Fibroblast of lung (primary cell): ENCODE results near the gene MRPL52. TPM values are rescaled to one million over a fixed set of nuclear protein-coding genes. Genes with fewer than 3 reads are reported as not detected.
"Not testable (repeated sequence)": the region's sequence is repeated elsewhere in the genome, so short reads cannot be mapped to it uniquely, and the experiment has no call there.

Experiments used
- DNase-seq, 2 donors: peaks; one replicate each; pipeline versions ENCODE4 v3.0.0 to v3.0.0-alpha.2; 2010; ENCODE audit warnings: low read depth in 2 of 2
- H2AFZ ChIP-seq: 2 replicates; pipeline ENCODE4 v1.5.1; 2012; ENCODE audit warnings: low read length, control low read depth, inconsistent platforms
- H3K27ac ChIP-seq: 2 replicates; pipeline ENCODE4 v1.5.1; 2011; ENCODE audit warnings: low read length, control low read depth; ENCODE audit not compliant: insufficient read depth
- H3K27me3 ChIP-seq: 2 replicates; pipeline ENCODE4 v1.5.1; 2011; ENCODE audit warnings: mild to moderate bottlenecking, low read length; ENCODE audit not compliant: control insufficient read depth, insufficient read depth
- H3K36me3 ChIP-seq: 2 replicates; pipeline ENCODE4 v1.5.1; 2011; ENCODE audit warnings: low read length; ENCODE audit not compliant: control insufficient read depth, insufficient read depth
- H3K4me1 ChIP-seq: 2 replicates; pipeline ENCODE4 v1.5.1; 2011; ENCODE audit warnings: low read length; ENCODE audit not compliant: control insufficient read depth, insufficient read depth; ENCODE audit errors: extremely low read depth
- H3K4me2 ChIP-seq: 2 replicates; pipeline ENCODE4 v1.5.1; 2011; ENCODE audit warnings: low read length, control low read depth; ENCODE audit not compliant: insufficient read depth; ENCODE audit errors: extremely low read depth
- H3K4me3 ChIP-seq, 4 experiments: fragments of 200-600 bp in 1 of 4; sonication (generic) in 1 of 4; replicated peaks in 1 of 4; 2 replicates each; pipeline ENCODE4 v1.5.1; 2011 to 2016; ENCODE audit warnings: low read length in 4 of 4, low read depth in 3 of 4, mild to moderate bottlenecking in 3 of 4, control low read depth in 2 of 4, inconsistent platforms in 1 of 4, mixed read lengths in 1 of 4; ENCODE audit not compliant: insufficient read depth in 1 of 4; ENCODE audit errors: control extremely low read depth in 1 of 4
- H3K79me2 ChIP-seq: 2 replicates; pipeline ENCODE4 v1.5.1; 2012; ENCODE audit warnings: mild to moderate bottlenecking, low read length, inconsistent platforms; ENCODE audit not compliant: control insufficient read depth, insufficient read depth
- H3K9ac ChIP-seq: 2 replicates; pipeline ENCODE4 v1.5.1; 2011; ENCODE audit warnings: mild to moderate bottlenecking, low read length, control low read depth; ENCODE audit not compliant: insufficient read depth
- H3K9me3 ChIP-seq: 2 replicates; pipeline ENCODE4 v1.5.1; 2012; ENCODE audit warnings: low read depth, low read length; ENCODE audit not compliant: control insufficient read depth, insufficient read depth
- H4K20me1 ChIP-seq: 2 replicates; pipeline ENCODE4 v1.5.1; 2011; ENCODE audit warnings: low read length; ENCODE audit not compliant: control insufficient read depth, insufficient read depth; ENCODE audit errors: extremely low read depth
- EZH2 ChIP-seq: IDR thresholded peaks from 2 replicates; pipeline ENCODE4 v1.5.1; 2012; ENCODE audit warnings: low read length, control low read depth, mild to moderate bottlenecking; ENCODE audit errors: missing control alignments
- polyA plus RNA-seq, 2 donors: library from polyadenylated mRNA; depleted of rRNA in 1 of 2; stranded (reverse) in 1 of 2; unstranded in 1 of 2; fragments of >200 nt; gene quantifications; 2 replicates each; pipeline ENCODE4 v1.2.1, GENCODE V29; 2011 to 2012; ENCODE audit warnings: missing spikeins in 1 of 2
- total RNA-seq: library from RNA; depleted of rRNA; stranded (reverse); fragments of >200 nt; gene quantifications from 2 replicates; pipeline ENCODE4 v1.2.1, GENCODE V29; 2014
- TF ChIP-seq, protein P1 (sequence below), 2 donors: IDR thresholded peaks in 1 of 2; conservative IDR thresholded peaks in 1 of 2; 1 replicate in 1 of 2; 2 replicates in 1 of 2; pipeline ENCODE4 v1.5.1; 2011 to 2012; ENCODE audit warnings: low read length in 2 of 2, control low read depth in 1 of 2, inconsistent platforms in 1 of 2, low read depth in 1 of 2, mild to moderate bottlenecking in 1 of 2

Gene MRPL52
- total and polyA plus RNA-seq, 2 donors (not counting 1 experiment from before 2014, with no cell fraction given): 44.1 to 50.5 TPM

DNA sequence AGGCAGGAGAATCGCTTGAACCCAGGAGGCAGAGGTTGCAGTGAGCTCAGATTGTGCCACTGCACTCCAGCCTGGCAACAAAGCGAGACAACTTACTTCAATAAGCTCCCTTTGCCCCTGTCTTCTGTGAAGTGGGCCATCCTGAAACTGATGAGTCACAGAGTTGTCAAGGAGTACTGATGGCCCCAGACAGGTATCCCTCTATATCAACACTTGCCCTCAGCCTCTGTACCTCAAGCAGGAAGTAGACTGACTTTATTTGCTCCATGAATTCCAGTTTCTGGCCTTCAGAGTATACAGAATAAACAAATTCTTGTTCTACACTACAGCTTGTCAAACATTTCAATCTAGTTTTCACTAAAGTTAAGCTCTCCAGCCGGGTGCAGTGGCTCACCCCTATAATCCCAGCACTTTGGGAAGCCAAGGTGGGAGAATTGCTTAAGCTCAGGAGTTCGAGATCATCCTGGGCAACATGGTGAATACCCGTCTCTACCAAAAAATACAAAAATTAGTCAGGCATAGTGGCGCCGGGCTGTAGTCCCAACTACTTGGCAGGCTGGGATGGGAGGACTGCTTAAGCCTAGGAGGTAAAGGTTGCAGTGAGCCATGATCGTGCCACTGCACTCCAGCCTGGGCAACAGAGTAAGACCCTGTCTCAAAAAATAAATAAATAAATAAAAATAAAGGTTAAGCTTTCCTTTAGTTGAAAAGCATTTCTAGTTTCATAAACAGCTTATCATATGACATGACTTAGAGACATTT, 25.5 kb downstream of the MRPL52 start:
- TF ChIP-seq EZH2: no peak
- TF ChIP-seq, protein P1, sequence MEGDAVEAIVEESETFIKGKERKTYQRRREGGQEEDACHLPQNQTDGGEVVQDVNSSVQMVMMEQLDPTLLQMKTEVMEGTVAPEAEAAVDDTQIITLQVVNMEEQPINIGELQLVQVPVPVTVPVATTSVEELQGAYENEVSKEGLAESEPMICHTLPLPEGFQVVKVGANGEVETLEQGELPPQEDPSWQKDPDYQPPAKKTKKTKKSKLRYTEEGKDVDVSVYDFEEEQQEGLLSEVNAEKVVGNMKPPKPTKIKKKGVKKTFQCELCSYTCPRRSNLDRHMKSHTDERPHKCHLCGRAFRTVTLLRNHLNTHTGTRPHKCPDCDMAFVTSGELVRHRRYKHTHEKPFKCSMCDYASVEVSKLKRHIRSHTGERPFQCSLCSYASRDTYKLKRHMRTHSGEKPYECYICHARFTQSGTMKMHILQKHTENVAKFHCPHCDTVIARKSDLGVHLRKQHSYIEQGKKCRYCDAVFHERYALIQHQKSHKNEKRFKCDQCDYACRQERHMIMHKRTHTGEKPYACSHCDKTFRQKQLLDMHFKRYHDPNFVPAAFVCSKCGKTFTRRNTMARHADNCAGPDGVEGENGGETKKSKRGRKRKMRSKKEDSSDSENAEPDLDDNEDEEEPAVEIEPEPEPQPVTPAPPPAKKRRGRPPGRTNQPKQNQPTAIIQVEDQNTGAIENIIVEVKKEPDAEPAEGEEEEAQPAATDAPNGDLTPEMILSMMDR (conservative IDR thresholded peaks at IDR 0.05 in 1 of 2, IDR thresholded peaks at IDR 0.05 in 1 of 2; ENCODE audit: low read depth in 1 of 2, low read length in 2 of 2): no peak
- no peaks in the 10 kb centered on the region for H3K36me3 ChIP-seq
- H3K27ac ChIP-seq: no peak overlapping the region
- peaks cover 24% of the 10 kb centered on the region for H3K4me1 ChIP-seq
- no peak for DNase-seq
- no peaks in the 10 kb centered on the region for H3K27me3 ChIP-seq
- no peak overlapping the region for H3K4me2 ChIP-seq
- no peak overlapping the region for H3K4me3 ChIP-seq
- H3K9me3 ChIP-seq: no peaks in the 10 kb centered on the region
- no peaks in the 10 kb centered on the region for H4K20me1 ChIP-seq
- no peaks in the 10 kb centered on the region for H3K79me2 ChIP-seq
- H2AFZ ChIP-seq: no peak overlapping the region
- no peak overlapping the region for H3K9ac ChIP-seq

DNA sequence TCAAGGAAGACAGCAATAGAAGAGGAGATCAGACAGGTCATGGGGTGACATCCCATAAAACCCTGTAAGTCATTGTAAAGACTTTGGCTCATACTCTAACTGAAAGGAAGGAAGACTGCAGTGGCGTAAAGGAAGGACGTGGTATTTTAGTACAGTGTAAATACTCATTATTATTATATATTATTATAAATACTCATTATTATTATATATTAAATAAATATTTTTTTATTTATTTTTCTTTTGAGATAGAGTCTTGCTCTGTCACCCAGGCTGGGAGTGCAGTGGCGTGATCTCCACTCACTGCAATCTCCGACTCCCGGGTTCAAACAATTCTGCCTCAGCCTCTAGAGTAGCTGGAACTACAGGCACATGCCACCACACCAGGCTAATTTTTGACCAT, 26.7 kb downstream of the MRPL52 start:
- DNase-seq: no peak
- no peaks in the 10 kb centered on the region for H3K79me2 ChIP-seq

DNA sequence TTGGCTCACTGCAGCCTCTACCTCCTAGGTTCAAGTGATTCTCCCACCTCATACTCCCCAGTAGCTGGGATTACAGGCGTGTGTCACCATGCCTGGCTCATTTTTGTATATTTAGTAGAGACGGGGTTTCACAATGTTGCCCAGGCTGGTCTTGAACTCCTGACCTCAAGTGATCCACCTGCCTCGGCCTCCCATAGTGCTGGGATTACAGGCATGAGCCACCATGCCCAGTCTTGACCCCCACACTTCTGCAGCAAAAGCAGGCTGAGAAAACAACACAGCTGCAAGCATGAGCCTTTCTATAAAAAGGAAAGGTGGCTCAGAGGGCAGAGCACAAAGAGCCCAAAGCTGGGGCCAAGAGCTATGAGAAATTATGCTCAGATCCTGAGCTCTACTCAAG, 30.7 kb downstream of the MRPL52 start:
- not testable (repeated sequence) for H3K4me2 ChIP-seq, H3K4me3 ChIP-seq, H3K27ac ChIP-seq, H3K79me2 ChIP-seq, DNase-seq, H3K4me1 ChIP-seq, H2AFZ ChIP-seq, H3K9me3 ChIP-seq, H3K9ac ChIP-seq, H3K27me3 ChIP-seq, H4K20me1 ChIP-seq, H3K36me3 ChIP-seq

More for the DNA sequence above, 26.7 kb downstream of the MRPL52 start:
- Histone ChIP-seq H4K20me1 (no peaks in the 10 kb centered on the region), H3K4me1 (peaks cover 15% of the 10 kb centered on the region), H3K4me3 (no peak overlapping the region), H2AFZ (no peak overlapping the region), H3K27me3 (no peaks in the 10 kb centered on the region), H3K27ac (no peak overlapping the region), H3K9ac (no peak overlapping the region), H3K4me2 (no peak overlapping the region), H3K9me3 (no peaks in the 10 kb centered on the region), H3K36me3 (no peaks in the 10 kb centered on the region)
- TF ChIP-seq, protein P1 (conservative IDR thresholded peaks at IDR 0.05 in 1 of 2, IDR thresholded peaks at IDR 0.05 in 1 of 2; ENCODE audit: low read depth in 1 of 2, low read length in 2 of 2): no peak
- no peak for TF ChIP-seq EZH2
